PC-9 (cell line): Measurements from ENCODE around the gene ZNF677. TPM values are rescaled to one million over a fixed set of nuclear protein-coding genes. Genes with fewer than 3 reads are reported as not detected.
A peak's percentile ranks its signal among the peaks of the same experiment; 100 is the strongest.
"Not testable (repeated sequence)": the region's sequence is repeated elsewhere in the genome, so short reads cannot be mapped to it uniquely, and the experiment has no call there.

ENCODE experiments used
- BruUV-seq: library from RNA; stranded (reverse); fragments of 400-500 nt; replicated peaks from 2 replicates; lab custom pipeline; 2021; lab: Mats Ljungman, UMichigan
- CTCF ChIA-PET: fragments of 300-600 bp; sonication (Branson Sonifier 250); formaldehyde crosslinking; loops from one replicate; lab custom pipeline; 2022; ENCODE audit warnings: antibody characterized with exemption; lab: Charles Lee
- POLR2A ChIA-PET: fragments of 300-600 bp; sonication (Branson Sonifier 250); formaldehyde crosslinking; loops from one replicate; lab custom pipeline; 2022; ENCODE audit warnings: antibody characterized with exemption; ENCODE audit not compliant: unreplicated experiment; lab: Charles Lee
- DNase-seq, 2 experiments: peaks; one replicate each; pipeline versions ENCODE4 v3.0.0 to v3.0.0-alpha.2; 2015 to 2022; ENCODE audit warnings: mixed read lengths in 1 of 2
- H2AFZ ChIP-seq: fragments of 200-600 bp; sonication (generic); 2 replicates; pipeline ENCODE4 v1.8.1; 2017; ENCODE audit warnings: antibody characterized with exemption
- H3F3A ChIP-seq: fragments of 200-600 bp; sonication (generic); 2 replicates; pipeline ENCODE4 v1.8.1; 2017; ENCODE audit warnings: antibody characterized with exemption, mild to moderate bottlenecking, low read depth; ENCODE audit not compliant: insufficient read depth
- H3K27ac ChIP-seq: fragments of 200-600 bp; sonication (generic); 2 replicates; pipeline ENCODE4 v1.6.1; 2016; ENCODE audit warnings: mixed run types
- H3K27me3 ChIP-seq: fragments of 200-600 bp; sonication (generic); 2 replicates; pipeline ENCODE4 v1.6.1; 2016; ENCODE audit warnings: low read depth, mixed run types; ENCODE audit not compliant: insufficient read depth
- H3K36me3 ChIP-seq: fragments of 200-600 bp; sonication (generic); 2 replicates; pipeline ENCODE4 v1.6.1; 2016; ENCODE audit warnings: low read depth, mixed run types
- H3K4me1 ChIP-seq: fragments of 200-600 bp; sonication (generic); replicated peaks from 2 replicates; pipeline ENCODE4 v1.6.1; 2016; ENCODE audit warnings: mixed run types; ENCODE audit not compliant: insufficient read depth
- H3K4me2 ChIP-seq: fragments of 200-600 bp; sonication (generic); 2 replicates; pipeline ENCODE4 v1.6.1; 2017; ENCODE audit warnings: mixed run types
- H3K4me3 ChIP-seq: fragments of 200-600 bp; sonication (generic); 2 replicates; pipeline ENCODE4 v1.6.1; 2016; ENCODE audit warnings: mixed run types
- H3K79me2 ChIP-seq: fragments of 200-600 bp; sonication (generic); 2 replicates; pipeline ENCODE4 v1.6.1; 2017; ENCODE audit warnings: low read depth, mixed run types
- H3K9me2 ChIP-seq: fragments of 200-600 bp; sonication (generic); 2 replicates; pipeline ENCODE4 v1.8.1; 2017; ENCODE audit warnings: mild to moderate bottlenecking; ENCODE audit not compliant: insufficient read depth
- H3K9me3 ChIP-seq: fragments of 200-600 bp; sonication (generic); 2 replicates; pipeline ENCODE4 v1.8.1; 2016; ENCODE audit warnings: low read depth; ENCODE audit not compliant: insufficient read depth
- H4K20me1 ChIP-seq: fragments of 200-600 bp; sonication (generic); 2 replicates; pipeline ENCODE4 v1.8.1; 2017; ENCODE audit not compliant: insufficient read depth
- EZH2 ChIP-seq: fragments of 200-600 bp; sonication (generic); IDR thresholded peaks from 2 replicates; pipeline ENCODE4 v1.8.0; 2017; ENCODE audit warnings: antibody characterized with exemption, low read depth
- intact Hi-C: fragments of 100-400 bp; cut with micrococcal nuclease; formaldehyde crosslinking; loops from one replicate; pipeline ENCODE4 v1.10.0; 2022; ENCODE audit not compliant: unreplicated experiment
- total RNA-seq: library from RNA; stranded (reverse); gene quantifications from 2 replicates; pipeline ENCODE4 v1.2.3, GENCODE V29; 2021
- TF ChIP-seq, protein P1 (sequence below): fragments of 200-600 bp; sonication (generic); conservative IDR thresholded peaks from 2 replicates; pipeline ENCODE4 v1.6.1; 2017; ENCODE audit warnings: mixed run types, antibody characterized with exemption, mild to moderate bottlenecking, moderate library complexity

Gene ZNF677
- total RNA-seq, 1 experiment from 2014 or later, result 14.5 TPM

DNA sequence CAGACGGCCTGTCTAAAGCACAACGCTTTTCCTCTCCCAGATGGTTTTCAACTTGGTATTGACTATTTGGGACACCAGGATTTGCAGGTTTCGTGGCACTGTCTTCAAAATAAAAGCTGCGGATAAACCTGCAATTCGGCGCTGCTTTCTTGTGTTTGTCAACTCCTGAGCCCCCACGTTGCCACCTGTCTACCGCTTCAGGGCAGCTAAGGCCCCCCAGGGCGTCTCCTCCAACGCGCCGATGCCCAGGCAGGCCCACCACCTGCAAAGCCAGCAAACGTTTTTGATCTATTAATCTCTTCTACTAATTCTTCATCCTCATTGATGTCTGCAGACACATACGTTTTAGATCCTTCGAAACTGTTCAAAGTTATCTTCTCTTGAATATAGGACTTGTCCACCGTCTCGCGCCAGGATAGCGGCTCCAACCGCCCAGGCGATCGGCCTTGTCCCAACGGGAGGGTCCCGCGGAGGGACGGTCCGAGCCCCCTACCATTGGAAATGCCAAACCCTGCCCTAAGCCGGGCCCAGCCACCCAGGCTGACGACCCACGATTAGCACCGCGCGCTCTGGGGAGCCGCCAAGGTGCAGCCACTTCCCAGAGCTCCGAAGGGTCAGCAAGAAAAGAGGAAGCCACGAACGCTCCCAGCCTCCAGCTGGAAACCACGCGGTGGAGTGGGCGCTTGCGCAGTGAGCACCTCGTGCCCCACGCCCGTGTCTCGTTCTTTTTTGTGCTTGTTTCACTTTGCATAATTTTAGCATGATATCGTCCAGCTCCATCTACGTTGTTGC lies 36.3 kb upstream of the ZNF677 start:
- BruUV-seq, result no TSS peak
- no peaks in the 10 kb centered on the region for H3K79me2 ChIP-seq
- H3K4me3 ChIP-seq, result no peak overlapping the region
- ChIA-PET POLR2A (no interaction called here), CTCF (interaction anchor here (0.6 kb wide), 1 partner anchor 799 kb away, joined by 3 read pairs; no protein-coding TSS in a partner anchor)
- H3K9me2 ChIP-seq, result no peaks in the 10 kb centered on the region
- DNase-seq, result no peak
- H3F3A ChIP-seq, result no peaks in the 10 kb centered on the region
- no peak overlapping the region for H3K27ac ChIP-seq
- no peak overlapping the region for H2AFZ ChIP-seq
- no peaks in the 10 kb centered on the region for H3K4me1 ChIP-seq
- no peaks in the 10 kb centered on the region for H4K20me1 ChIP-seq
- no peak overlapping the region for H3K4me2 ChIP-seq
- H3K36me3 ChIP-seq, result no peaks in the 10 kb centered on the region
- H3K27me3 ChIP-seq, result peaks cover 25% of the 10 kb centered on the region; the same call in 1 of the 2 replicates
- no peak for TF ChIP-seq EZH2
- TF ChIP-seq, protein P1, sequence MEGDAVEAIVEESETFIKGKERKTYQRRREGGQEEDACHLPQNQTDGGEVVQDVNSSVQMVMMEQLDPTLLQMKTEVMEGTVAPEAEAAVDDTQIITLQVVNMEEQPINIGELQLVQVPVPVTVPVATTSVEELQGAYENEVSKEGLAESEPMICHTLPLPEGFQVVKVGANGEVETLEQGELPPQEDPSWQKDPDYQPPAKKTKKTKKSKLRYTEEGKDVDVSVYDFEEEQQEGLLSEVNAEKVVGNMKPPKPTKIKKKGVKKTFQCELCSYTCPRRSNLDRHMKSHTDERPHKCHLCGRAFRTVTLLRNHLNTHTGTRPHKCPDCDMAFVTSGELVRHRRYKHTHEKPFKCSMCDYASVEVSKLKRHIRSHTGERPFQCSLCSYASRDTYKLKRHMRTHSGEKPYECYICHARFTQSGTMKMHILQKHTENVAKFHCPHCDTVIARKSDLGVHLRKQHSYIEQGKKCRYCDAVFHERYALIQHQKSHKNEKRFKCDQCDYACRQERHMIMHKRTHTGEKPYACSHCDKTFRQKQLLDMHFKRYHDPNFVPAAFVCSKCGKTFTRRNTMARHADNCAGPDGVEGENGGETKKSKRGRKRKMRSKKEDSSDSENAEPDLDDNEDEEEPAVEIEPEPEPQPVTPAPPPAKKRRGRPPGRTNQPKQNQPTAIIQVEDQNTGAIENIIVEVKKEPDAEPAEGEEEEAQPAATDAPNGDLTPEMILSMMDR, result no peak
- intact Hi-C loops, result no loop called here
- H3K9me3 ChIP-seq, result peaks cover 20% of the 10 kb centered on the region

DNA sequence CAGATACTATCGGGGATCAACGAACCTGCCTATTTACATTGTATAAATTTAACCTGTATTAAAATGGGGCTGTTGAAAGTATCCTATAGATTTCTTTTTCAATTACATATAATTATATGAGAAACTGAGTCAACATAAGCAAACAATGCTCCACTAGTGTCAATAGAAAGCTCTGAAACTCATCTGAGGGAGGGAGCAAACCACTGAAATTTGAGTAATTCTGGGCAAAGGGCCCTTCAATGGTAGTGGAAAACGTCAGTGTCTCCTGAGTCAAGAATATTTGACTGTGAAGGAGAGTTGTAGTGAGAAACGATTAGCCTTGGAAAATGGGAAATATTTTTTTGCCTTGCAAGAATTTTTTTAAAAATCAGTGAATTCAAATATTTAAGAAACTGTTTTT lies 30.4 kb upstream of the ZNF677 start:
- Histone ChIP-seq H3K36me3 (no peaks in the 10 kb centered on the region), H3K9me3 (no peaks in the 10 kb centered on the region), H3K79me2 (no peaks in the 10 kb centered on the region), H3K4me3 (no peak overlapping the region), H3K4me1 (no peaks in the 10 kb centered on the region), H3K27me3 (peaks cover 28% of the 10 kb centered on the region), H2AFZ (no peak overlapping the region), H3K9me2 (no peaks in the 10 kb centered on the region), H3K27ac (no peak overlapping the region), H3F3A (no peaks in the 10 kb centered on the region), H4K20me1 (no peaks in the 10 kb centered on the region), H3K4me2 (no peak overlapping the region)
- ChIA-PET POLR2A (no interaction called here), CTCF (no interaction called here)
- TF ChIP-seq EZH2, result no peak
- TF ChIP-seq, protein P1, result no peak
- intact Hi-C loops, result no loop called here
- DNase-seq, result no peak
- no TSS peak for BruUV-seq

DNA sequence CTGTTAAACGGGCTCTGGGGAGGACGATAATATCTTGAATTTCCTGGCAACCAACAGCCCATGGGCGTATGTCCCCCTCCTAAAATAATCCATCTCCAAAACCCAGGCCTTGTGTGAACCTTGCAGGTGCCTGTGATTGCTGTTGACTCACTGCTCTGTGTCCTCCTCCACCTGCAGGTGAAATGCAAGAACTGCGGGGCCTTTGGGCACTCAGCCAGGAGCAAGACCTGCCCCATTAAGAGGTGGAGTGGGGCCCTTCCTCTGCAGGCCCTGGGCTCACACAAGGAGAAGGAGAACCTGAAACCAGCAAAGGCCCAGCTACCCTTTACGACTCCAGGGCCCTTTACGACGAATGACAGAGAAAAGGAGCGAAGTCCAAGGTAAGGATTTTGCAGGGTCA lies 27.3 kb upstream of the ZNF677 start:
- H3K4me2 ChIP-seq, H3K9me2 ChIP-seq, intact Hi-C loops, H3K4me1 ChIP-seq, CTCF ChIA-PET, H3K27ac ChIP-seq, H3K4me3 ChIP-seq, H2AFZ ChIP-seq, H3K9me3 ChIP-seq, H3K36me3 ChIP-seq, BruUV-seq, POLR2A ChIA-PET, H3K79me2 ChIP-seq, H4K20me1 ChIP-seq, H3F3A ChIP-seq: not testable (repeated sequence)
- peak in 1 of 2 experiments; percentile 25 for DNase-seq
- peaks cover 40% of the 10 kb centered on the region for H3K27me3 ChIP-seq
